Measurements from ENCODE around the gene TLR2. TPM values are rescaled to one million over a fixed set of nuclear protein-coding genes. Genes with fewer than 3 reads are reported as not detected.

The TLR2 gene
- total and polyA plus RNA-seq, 2 donors (not counting 3 experiments of a cell fraction or from before 2014, with no cell fraction given) = 0.29 to 1.4 TPM

DNA sequence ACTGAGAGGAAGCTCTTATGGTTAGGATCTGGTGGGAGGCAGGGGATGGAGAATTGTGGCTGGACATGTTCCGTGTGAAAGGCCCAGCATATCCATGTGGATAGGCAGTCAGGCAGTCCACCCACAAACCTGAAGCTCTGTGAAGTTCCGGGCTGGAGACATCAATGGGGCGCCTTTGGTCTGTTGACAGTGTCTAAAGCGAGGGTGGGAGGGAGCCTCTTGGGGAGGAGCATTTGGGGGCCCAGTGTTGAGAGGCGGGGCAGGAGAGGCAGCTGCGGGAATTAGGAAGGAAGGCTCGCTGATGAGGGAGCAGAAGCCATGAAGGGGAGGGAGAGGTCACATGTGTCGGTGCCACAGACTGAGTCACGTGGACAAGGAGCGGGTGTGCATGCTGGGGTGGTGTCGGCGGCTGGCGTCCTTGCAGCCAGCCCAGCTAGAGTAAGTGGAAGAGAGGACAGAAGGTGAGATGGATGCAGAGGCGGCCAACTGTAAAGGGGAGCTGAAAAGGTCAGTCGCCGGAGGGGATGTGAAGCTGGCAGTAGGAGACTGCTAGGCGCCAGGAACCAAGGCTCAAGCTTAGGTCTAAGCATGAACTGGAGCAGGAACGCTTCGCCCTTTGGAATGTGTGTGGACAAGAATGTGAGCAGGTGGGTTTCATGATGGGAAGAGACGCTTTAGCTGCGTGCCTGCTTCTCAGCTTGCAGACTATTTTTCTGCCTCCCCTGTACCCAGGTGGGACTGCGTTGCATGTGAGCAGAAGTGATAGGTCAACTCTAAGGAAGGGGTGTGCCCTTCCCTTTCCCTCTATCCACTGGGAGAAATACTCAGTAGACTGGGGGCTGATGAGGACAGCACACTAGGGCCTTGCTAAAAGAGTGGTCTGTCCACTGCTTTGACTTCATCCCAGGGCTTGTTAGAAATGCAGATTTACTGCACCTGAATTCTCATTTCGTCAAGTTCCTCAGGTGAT, 44.0 kb upstream of the TLR2 start:
- dilution Hi-C loops (cut with MboI; ENCODE audit: extremely low pct_ligation_motif_present, low sequenced_read_pairs) (no loop called here), intact Hi-C loops (cut with micrococcal nuclease) (no loop called here)
- Histone ChIP-seq H3K27me3 (ENCODE audit: control insufficient read depth in 2 of 2, insufficient read depth in 2 of 2, low read length in 2 of 2) (no peaks in the 10 kb centered on the region), H3K79me2 (ENCODE audit: control insufficient read depth, insufficient read depth, low read length) (no peaks in the 10 kb centered on the region), H3K4me1 (ENCODE audit: control insufficient read depth, extremely low read depth, insufficient read depth, low read length) (peaks cover 4% of the 10 kb centered on the region), H3K9ac (replicated peaks; ENCODE audit: extremely low read depth, insufficient read depth, low read length) (no peak overlapping the region), H3K9me1 (replicated peaks; ENCODE audit: control insufficient read depth, extremely low read depth, insufficient read depth, low read length) (no peaks in the 10 kb centered on the region), H3K9me3 (replicated peaks; ENCODE audit: control insufficient read depth, insufficient read depth, low read length) (no peaks in the 10 kb centered on the region), H3K4me2 (ENCODE audit: insufficient read depth, low read length) (no peak overlapping the region), H3K36me3 (ENCODE audit: control insufficient read depth in 2 of 2, extremely low read depth in 1 of 2, insufficient read depth in 2 of 2, low read length in 2 of 2) (peaks cover 7 to 8% of the 10 kb centered on the region in 2 experiments), H3K4me3 (replicated peaks in 1 of 3; ENCODE audit: insufficient read depth in 1 of 3, low read depth in 1 of 3, low read length in 3 of 3) (no peak overlapping the region), H4K20me1 (replicated peaks; ENCODE audit: control insufficient read depth, extremely low read depth, insufficient read depth, low read length) (no peaks in the 10 kb centered on the region), H3K27ac (ENCODE audit: insufficient read depth, low read depth, low read length) (no peak overlapping the region), H2AFZ (ENCODE audit: low read depth, low read length) (no peak overlapping the region)
- no TSS peak for BruUV-seq (replicated peaks)
- ChIA-PET CTCF (interaction anchor here (0.9 to 2.3 kb wide), 3 partner anchors 9 to 513 kb away, joined by 3 to 12 read pairs (median 4); no protein-coding TSS in a partner anchor), POLR2A (no interaction called here)
- TF ChIP-seq GATA2 (IDR thresholded peaks at IDR 0.05; ENCODE audit: insufficient read depth, insufficient read length, low read depth, low read length) (no peak), EZH2 (IDR thresholded peaks at IDR 0.05; ENCODE audit: borderline replicate concordance, low read depth, low read length, severe bottlenecking) (no peak), POLR2AphosphoS5 (IDR thresholded peaks at IDR 0.05; ENCODE audit: insufficient read depth, low read depth, low read length) (no peak), POLR2A (IDR thresholded peaks at IDR 0.05; ENCODE audit: low read depth, low read length) (no peak), FOS (IDR thresholded peaks at IDR 0.05; ENCODE audit: borderline replicate concordance, insufficient read depth, low read length) (no peak), JUN (IDR thresholded peaks at IDR 0.05; ENCODE audit: borderline replicate concordance, insufficient read depth, insufficient read length, low read depth) (no peak), MYC (IDR thresholded peaks at IDR 0.05; ENCODE audit: low read depth, low read length) (no peak)
- TF ChIP-seq, protein P1, sequence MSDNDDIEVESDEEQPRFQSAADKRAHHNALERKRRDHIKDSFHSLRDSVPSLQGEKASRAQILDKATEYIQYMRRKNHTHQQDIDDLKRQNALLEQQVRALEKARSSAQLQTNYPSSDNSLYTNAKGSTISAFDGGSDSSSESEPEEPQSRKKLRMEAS (IDR thresholded peaks at IDR 0.05; ENCODE audit: insufficient read depth, insufficient read length) = no peak
- TF ChIP-seq, protein P2, sequence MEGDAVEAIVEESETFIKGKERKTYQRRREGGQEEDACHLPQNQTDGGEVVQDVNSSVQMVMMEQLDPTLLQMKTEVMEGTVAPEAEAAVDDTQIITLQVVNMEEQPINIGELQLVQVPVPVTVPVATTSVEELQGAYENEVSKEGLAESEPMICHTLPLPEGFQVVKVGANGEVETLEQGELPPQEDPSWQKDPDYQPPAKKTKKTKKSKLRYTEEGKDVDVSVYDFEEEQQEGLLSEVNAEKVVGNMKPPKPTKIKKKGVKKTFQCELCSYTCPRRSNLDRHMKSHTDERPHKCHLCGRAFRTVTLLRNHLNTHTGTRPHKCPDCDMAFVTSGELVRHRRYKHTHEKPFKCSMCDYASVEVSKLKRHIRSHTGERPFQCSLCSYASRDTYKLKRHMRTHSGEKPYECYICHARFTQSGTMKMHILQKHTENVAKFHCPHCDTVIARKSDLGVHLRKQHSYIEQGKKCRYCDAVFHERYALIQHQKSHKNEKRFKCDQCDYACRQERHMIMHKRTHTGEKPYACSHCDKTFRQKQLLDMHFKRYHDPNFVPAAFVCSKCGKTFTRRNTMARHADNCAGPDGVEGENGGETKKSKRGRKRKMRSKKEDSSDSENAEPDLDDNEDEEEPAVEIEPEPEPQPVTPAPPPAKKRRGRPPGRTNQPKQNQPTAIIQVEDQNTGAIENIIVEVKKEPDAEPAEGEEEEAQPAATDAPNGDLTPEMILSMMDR (IDR thresholded peaks at IDR 0.05; ENCODE audit: extremely low read depth in 1 of 2, insufficient read depth in 1 of 2, low read depth in 1 of 2, low read length in 2 of 2) = no peak
- DNase-seq (ENCODE audit: low read depth, low spot score) = no peak
- no peak for FAIRE-seq
